Germinal center (tissue), 1 donor: ENCODE results near the gene SCO2.
A peak's percentile ranks its signal among the peaks of the same experiment; 100 is the strongest.

Experiments used
- DNase-seq: peaks from one replicate; pipeline ENCODE4 v3.0.0; 2012; ENCODE audit warnings: mixed read lengths, low spot score

Gene SCO2

GRCh38 chr22:50476868-50477267, 48.5 kb downstream of the SCO2 start:
- no peak for DNase-seq

GRCh38 chr22:50475652-50476002, 49.8 kb downstream of the SCO2 start:
- no peak for DNase-seq

DNA sequence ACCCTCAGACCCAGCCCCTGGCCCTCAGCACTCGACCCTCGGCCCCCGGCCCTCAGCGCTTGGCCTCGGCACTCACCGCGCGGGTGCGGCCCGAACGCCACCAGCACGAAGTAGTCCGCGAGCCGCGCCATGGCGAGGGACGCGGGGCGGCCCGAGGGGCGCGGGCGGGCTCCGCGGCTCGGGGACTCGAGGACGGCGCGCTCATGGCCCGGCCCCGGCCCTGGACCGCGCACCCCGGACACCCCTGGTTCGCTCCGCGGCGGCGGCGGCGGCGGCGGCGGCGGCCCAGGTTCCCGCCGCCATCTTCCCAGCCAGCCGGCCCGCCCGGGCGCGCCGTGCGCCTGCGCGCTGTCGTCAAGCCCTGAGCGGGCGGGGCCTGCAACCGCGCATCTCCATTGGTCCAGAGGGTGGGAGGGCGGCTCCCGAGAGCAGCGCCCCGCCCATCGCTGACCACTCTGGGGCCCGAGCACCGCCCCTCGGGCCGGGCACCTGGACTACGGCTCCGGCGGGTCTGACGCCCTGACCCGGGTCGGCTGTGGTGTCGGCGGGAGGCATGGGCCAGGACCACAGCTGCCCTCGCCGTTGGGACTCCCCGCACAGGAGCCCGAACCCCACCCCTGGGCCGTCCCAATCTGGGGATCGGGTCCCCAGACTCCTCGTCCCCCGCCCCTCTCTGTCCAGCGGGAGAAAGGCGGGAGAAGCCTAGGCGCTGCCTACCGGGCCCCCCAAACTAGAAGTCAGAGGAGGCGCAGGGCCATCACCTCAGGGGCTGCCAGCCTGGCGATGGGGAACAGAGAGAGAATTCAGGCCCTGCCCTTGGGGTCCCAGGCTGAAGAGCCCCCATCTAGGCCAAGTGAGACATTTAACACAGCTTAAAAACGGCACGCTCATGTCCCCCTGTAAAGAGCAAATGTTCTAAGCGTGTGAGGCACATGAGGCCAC, 50.4 kb downstream of the SCO2 start, which contains the start of gene SBF1:
Gene SBF1, minus strand, starts transcription at position 326 of the 942 bp plus-strand sequence. Its CDS starts 195 bp downstream, at position 131.
- DNase-seq, result peak; percentile 98

GRCh38 chr22:50473855-50474671, 51.3 kb downstream of the SCO2 start:
- peak; percentile 34 for DNase-seq
